ENCODE data around the gene MTIF3.

Gene MTIF3

DNA sequence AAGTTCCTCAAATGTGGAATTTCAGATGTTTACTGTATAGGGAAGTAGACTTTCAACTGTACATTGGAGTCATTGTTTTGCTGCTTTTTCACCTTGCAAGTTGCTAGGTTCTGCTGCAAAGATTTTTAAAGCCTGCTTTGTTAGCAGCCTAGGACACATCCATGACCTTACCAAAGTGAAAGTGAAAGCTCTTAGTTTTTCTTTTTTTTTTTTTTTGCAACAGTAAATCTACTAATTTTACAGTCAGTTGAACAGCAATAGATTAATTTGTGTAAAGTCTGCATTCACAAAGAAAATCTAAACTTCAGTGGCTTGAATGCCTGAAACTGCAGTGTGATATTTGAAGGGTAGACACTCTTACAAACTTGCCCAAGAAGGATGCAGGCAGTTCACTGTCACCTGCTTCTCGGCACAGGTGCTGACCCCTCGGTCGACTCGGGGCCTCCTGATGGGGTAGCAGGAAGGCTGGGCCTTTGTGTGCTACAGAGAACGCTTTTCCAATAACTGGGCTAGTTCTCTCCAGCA, 5.0 kb upstream of the MTIF3 start:
- DNase-seq: peak in 1 of 2 donors; percentile 6

- DNase-seq: peak; percentile 42 to 48
Observed at GRCh38 chr13:27450921-27451471, 632 bp upstream of the MTIF3 start.

DNA sequence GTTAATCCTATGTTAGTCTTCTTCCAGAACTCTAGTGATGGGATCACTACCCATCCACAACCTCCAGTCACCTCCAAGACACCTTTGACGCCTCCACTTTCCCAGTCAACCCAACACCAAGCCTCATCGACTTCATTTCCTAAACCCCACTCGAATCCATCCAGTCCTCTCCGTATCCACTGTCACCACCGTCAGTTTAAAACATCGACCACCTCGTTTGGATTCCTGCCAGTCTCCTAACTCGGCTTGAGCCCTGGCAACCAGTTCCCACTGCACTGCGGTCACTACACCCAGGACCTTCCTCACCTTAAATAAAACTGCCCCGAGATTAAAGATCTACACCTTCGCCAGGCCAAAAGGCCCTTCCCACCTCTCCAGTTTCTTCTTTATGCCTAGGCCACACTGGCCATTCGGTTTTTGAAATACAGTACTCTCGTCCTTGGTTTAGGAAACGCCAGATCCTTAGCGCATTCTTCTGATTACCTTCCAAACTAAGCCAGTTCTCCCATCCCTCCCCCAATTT, 1.2 kb downstream of the MTIF3 start:
- DNase-seq: no peak

- DNase-seq: no peak
Observed at GRCh38 chr13:27448308-27448707, 2.1 kb downstream of the MTIF3 start.

DNA sequence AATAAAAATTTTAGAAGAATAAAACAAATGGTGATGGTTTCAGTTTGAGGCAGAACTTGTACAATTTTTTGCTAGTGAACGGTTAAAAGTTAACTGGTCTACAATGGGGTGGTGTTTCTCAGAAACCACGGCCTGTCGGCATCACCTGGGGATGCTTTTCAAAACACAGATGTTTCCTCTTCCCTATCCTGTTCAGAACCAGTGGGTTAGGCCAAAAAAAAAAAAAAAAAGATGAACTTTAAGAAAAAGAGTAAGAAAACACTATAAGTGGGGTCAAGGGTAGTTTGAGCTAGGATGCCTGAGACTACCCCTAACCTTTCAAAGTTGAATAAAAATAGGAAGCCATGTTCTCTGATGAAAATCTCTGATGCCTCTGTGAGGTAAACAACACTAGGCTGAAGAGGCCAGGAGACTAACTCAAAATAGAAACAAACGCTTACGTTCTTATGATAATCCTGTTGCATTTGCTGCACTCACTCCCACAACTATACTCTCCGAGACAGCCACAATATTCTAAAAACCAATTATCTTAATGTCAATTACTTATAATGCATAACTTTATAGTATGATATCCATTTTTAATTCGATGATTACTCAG, 3.3 kb downstream of the MTIF3 start:
- no peak for DNase-seq

DNA sequence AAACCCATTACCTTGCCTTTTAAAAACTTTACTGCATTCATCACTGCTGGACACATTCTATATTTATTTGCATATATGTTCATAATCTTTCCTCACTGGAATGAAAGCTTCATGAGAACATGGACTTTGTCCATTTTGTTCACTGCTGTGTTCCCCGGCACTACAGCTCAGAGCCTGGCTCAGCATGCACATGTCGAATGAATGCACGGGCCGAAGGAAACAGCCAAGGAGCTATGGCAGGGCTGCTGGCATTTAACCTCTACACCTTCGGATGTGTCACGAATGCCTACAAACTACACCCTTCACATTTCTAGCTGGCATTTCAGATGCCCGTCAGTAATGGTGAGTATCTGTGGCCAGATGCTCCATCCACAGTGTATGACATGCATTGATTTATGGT, 7.6 kb downstream of the MTIF3 start:
- DNase-seq: no peak

- no peak for DNase-seq
Observed at GRCh38 chr13:27442071-27442647, 8.2 kb downstream of the MTIF3 start.

DNA sequence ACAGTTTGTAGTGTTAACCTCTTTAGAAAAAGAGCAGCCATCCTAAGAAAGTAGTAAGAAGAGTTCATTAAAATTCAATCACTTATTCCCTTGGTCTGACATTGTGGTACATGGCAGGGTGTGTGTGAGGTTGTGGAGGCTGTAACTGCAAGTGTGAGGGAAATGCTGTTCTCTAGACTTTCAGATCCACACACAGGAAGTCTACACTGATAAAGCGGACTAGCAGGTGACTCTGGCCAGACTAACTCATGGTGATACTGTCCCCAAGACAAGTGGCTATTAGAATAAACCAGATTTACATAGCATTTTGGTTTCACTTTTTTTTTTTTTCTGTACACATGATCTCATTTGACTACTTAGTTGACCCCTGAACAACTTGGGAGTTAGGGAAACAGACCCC, 10.0 kb downstream of the MTIF3 start:
- DNase-seq: no peak

GRCh38 chr13:27437126-27437525, 13.2 kb downstream of the MTIF3 start:
- DNase-seq: no peak

GRCh38 chr13:27432611-27433210, 17.7 kb downstream of the MTIF3 start:
- no peak for DNase-seq

- no peak for DNase-seq
Observed at GRCh38 chr13:27432180-27432579, 18.2 kb downstream of the MTIF3 start.

DNA sequence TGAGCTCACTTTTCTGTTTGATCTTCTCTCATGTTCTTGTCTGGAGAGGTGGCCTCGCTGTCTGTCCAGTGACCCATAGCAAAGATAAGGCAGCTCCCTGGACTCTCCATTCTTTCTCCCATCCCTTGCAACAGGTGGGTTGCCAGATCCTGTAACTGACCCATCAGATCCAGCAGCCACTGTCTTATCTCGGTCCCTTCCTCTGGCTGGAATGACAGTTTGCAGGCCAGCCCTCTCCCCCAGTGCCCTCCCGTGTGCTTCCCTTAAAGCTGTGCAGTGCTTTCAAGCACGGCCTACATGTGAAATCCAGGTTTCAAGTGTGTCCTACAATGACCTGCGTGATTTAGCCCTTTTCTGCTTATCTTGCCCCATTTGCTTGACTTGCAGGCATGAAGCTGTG, 22.2 kb downstream of the MTIF3 start:
- DNase-seq: no peak

DNA sequence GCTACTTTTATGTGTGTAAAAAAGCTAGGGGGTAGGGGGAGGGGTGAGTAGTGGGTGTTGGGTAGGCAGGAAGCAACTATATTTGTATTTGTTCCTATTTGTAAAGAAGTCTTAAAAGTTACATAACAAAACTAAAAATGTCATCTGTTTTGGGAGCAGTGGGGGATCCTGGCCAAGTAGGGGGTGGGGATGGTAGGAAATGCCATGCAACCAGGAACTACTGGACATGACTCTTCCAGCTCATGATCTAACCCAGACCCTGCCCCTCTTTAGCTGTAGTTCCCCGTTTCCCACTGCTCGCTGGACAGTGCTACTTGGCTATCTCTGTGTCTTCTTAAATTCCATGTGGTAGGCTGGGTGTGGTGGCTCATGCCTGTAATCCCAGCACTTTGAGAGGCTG, 22.7 kb downstream of the MTIF3 start:
- peak; percentile 31 to 65 for DNase-seq

- peak; percentile 84 to 86 for DNase-seq
Observed at GRCh38 chr13:27425918-27426630, 24.3 kb downstream of the MTIF3 start.

DNA sequence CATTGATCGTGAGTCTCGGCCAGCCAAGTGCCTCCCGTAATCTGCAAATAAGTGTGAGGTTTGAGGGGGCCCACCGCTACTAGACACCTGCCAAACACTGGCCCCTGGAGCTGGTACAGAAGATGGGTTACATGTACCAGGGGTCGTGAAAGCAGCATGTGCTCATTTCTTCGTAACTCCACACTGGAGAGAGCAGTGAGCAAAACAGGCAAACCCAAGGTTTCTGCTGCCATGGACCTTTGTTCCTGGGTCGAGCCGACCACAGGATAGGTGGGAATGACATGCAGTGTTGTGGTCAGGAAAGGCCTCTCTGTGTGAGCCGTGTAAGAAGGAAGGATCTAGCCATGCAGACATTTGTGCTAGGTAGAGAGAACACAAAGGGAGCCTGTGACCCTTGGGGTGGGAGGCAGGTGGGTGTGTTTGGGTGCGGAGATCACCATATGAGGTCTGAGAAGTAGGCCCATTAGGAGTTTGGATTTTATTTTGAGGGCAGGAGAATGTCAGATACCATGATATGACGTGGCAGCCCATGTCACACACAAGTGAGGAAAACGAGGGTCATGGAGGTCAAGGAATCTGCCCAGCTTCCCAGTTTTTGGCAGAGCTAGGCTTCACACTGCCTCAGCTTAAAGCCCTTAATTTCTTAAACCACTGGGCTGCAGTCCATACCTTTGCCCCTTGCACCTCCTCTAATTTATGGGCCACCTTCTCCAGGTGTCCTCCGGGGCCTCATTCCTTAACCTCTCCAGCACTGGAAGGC, 25.0 kb downstream of the MTIF3 start:
- peak; percentile 30 to 40 for DNase-seq

GRCh38 chr13:27424246-27425157, 25.9 kb downstream of the MTIF3 start, which contains the start of gene GTF3A:
GTF3A (plus strand) TSS chr13:27424619.
- DNase-seq: peak; percentile 80 to 89

DNA sequence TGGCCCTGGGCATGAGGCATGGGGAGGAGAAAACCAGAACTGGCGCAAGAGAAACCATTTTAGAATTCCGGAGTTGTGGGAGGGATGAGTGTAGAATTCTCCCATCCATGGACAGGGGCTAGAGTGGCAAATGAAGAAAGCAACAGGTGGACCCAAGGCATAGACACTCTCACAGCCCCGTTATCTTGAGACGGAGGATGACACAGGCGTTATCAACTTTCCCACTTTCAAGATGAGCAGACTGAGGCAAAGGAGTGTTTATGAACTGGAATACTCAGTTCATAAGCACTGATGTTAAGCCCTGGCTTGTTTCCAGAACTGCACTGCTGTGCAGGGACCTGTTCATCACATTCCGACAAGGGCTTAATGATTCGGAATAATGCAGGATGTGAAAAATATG, 27.0 kb downstream of the MTIF3 start:
- DNase-seq: no peak

DNA sequence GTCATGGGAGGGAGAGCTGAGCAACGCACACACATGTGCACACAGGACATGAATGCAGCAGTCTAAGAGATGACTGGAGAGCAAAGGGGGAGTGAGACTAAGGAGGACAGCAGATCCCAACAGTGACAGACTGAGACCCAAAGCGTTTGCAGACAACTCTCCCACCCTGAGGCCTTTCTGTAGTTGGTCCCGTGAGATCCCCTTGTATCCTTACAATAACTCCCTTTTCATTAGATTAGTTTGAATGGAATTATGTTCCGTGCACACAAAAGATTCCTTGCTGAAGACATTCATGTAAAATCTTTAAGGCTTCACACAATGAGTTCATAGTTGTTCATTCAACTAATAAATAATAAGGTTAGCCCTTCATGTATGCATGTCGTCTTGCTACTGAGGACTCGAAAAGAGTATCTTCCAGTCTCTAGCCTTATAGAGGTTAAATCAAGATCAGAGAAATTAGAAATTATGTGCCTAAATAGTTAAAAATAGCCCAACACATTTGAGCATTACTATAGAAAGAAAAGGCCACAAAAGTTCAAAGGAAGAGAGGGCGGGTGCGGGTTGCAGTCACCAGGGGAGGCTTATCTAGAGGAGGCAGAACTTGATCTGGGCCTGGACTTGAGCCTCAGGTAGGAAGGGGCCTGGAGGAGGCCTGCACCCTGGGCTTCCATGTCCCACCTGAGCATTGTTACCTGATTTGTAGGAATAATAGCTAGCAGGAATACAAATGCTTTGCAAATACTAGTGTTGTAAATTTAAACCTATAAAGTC, 29.1 kb downstream of the MTIF3 start:
- no peak for DNase-seq

GRCh38 chr13:27419328-27419727, 31.0 kb downstream of the MTIF3 start:
- DNase-seq: no peak

DNA sequence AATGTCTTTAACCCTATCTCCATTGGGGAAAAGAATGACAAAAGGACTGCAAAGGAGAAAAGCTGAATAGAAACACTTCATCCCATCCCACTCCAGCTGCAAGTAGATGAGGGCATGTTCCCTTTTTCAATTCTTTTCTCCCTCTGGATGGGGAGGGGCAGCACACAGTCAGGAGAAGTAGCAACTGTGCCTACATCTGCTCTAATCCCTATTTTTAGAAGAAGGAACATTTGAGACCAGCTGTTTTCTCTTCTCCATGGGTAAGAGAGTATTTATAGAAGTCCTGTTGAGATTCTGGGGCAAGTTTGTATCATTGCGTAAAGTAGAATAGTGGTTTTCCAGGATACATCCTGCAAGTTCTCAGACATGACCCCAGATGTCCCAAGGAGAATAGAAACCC, 35.2 kb downstream of the MTIF3 start:
- DNase-seq: peak in 1 of 2 donors; percentile 25
